ENCODE data around the gene KIAA1755.

Gene KIAA1755

GRCh38 chr20:38216746-38217595 lies 43.6 kb downstream of the KIAA1755 start:
- no peak for DNase-seq

DNA sequence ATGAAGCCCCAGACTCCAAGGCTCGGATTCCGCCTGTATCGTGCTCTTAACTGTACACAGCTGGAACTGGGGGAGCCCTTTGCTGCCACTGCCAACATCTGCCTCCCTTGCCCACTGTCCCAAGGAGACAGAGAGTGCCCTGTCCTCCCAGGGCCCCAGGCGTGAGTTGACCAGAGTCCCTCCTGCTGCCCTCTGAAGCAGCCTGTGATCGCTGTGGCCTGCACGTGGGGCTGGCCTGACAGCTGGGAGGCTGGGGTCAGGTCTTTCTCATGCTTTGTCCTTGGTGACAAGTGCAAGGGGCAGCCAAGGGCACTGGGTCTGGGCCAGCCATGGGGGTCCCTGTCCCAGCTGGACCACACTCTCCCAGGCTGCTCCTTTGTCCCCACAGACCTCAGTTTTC lies 44.3 kb downstream of the KIAA1755 start:
- DNase-seq = no peak

DNA sequence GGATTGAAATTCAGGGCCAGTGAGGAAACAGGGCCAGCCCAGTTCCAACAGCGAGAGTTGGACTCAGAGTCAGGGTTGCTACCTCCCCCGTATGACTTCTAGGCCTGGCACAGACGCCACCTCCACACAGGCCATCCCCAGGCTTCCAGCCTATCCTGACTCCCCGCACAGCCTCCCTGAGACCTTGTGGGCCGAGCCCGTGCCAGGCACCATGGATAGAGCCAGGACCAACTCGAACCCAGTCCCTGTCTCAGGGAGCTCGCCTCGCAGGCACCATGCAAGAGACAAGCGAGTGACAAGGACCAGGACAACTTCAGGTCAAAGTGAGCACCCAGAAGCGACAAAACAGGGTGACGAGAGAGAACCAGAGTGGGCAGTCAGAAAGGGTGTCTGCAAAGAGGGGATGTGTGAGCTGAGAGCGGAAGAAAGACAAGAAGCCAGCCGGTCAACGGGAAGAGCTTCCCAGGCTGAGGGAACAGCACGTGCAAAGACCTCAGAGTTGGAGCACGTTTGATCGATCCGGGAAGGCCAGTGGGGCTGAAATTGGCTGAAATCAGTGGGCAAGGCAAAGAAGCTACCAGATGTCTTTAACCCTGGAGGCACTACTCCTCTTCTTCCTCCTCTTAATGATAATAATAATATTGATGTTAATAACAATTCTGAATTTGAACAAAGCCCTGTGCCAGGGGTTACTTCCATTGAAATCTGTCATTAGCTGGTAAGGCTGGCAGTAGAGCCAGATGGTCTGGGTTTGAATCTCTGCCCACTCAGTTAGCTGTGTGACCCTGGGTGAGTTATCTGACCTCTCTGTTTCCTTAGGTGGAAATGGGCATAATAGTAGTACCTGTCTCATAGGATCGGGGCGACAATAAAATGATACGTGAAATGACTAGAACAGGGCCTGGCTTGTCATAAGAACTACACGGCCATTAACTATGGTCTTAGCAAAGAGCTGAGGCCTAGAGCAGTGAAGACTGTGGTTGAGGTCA lies 45.0 kb downstream of the KIAA1755 start:
- DNase-seq = no peak

DNA sequence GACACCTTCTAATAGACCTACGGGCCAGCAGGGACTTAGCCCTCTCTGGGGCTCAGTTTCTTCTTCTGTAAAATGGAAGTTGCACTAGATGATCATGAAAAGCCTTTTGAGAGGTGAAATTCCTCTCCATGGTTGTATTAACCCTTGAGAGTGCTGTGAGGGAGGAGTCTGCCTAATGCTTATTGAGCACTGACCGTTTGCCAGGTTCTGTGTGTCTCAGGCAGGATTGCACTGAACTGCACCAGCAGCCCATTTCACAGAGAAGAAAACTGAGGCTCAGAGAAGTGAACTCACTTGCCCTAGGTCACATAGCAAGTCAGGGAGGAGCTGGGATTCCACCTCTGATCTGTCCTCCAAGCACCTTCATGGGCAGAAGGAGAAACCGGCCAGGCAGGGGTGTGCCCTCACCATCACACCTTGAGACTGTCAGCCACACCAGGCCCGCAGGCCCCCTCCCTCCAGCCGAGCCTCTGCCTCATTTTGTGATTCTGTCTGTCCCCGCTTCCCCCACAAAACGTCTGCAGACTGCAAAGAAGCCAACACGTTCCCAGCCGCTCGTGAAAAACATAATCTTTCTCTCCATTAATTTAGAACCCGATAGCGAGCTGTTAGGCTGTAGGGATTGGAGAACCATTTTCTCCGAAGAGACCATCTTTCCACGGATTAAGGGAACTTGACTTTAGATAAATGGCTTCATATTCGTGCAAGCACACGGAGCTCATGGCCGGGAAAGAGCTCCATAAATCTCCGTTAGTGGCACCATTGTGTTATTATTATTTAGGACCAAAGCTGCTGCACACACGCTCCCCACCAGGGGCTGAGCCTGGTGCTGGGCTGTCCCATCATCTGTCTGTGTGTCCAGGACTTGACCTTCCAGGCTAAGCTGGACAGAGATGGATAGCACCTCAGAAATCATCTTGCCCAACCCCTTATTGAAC lies 46.0 kb downstream of the KIAA1755 start:
- no peak for DNase-seq

GRCh38 chr20:38213607-38213940 lies 47.0 kb downstream of the KIAA1755 start:
- no peak for DNase-seq

DNA sequence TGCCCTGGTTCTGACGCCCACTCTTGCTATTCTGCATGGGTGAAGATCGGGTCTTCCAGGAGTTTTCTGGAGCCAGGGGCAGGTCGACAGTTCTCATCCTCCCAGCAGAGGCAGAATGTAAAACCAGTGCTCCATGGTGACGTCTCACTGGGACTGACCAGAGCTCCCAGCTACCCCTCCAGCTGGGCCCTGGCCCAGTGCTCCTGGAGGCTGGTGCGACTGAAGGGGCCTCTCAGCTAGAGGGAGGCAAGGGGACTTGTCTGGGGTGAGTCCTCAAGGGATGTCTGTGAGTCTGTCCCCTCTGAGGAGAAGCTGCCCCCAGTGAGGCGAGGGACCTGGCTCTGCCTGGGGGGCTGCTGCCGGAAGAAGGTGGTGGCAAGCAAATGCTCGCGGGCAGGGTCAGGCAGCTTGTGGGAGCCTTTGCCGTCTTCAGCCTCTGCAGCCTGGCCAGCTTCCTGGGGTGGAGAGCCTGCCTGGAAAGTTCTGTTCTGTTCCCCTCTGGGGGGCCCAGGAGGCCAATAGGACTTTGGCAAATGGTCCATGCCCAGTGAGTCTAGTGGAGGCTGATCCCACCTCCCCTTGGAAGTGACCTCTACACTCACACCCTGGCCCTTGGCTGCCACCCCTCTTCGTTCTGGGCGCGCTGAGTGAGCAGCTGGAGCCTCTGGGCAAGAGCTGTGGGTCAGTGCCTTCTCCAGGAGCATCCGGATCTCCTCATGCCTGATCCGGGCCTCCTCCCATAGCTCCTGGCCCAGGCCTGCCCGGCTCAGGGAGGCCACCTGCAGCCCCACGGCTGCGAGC lies 47.5 kb downstream of the KIAA1755 start:
- DNase-seq = no peak

GRCh38 chr20:38211200-38212097 lies 49.1 kb downstream of the KIAA1755 start:
- DNase-seq = no peak

DNA sequence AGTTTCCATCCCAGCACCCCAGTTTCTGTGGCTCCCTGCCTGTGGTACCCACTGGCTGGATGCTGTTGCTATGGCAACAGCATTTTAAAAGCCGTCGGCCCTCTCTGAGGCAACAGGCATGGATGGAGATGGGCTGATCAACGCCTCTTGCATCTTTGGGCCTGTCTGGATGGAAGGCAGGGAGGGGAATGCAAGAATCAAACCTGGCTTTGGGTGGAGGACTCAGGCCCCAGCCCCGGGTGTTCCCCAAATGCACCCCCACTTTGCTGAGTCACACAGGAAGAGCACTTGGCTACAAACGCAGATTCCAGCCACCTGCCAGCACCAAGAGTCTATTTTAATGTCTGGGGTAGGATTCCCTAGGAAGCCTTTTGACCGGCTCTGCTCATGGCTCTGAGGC lies 49.8 kb downstream of the KIAA1755 start:
- no peak for DNase-seq

DNA sequence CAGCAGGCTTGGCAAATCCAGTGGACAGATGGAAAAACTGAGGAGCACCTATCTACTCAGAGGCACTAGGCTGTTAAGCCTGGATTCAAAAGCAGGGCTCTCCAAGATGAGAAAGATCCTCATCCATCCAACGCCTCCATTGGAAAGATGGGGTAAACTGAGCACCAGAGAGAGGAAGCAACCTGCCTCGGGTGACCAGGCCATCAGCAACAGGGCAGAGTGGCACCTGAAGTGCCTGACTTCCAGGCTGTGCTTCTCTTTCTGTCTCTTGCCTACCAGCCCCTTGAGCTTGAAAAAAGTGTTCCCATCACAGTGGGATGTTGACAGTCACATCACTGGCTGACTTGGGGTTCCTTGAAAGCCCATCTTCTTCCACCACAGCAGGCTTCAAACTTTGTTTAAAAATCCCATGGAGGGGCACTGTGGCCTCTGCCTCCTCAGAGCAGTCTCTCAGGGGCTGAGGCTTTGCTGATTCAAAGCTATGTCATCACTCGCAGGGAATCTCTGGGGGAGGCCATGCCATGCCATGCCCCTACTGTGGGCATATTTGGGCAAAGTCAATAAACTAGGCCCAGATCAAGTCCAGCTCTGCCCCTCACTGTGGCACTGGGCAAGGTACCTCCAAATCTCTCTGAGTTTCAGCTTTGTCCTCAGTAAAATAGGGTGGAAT lies 50.7 kb downstream of the KIAA1755 start:
- no peak for DNase-seq

DNA sequence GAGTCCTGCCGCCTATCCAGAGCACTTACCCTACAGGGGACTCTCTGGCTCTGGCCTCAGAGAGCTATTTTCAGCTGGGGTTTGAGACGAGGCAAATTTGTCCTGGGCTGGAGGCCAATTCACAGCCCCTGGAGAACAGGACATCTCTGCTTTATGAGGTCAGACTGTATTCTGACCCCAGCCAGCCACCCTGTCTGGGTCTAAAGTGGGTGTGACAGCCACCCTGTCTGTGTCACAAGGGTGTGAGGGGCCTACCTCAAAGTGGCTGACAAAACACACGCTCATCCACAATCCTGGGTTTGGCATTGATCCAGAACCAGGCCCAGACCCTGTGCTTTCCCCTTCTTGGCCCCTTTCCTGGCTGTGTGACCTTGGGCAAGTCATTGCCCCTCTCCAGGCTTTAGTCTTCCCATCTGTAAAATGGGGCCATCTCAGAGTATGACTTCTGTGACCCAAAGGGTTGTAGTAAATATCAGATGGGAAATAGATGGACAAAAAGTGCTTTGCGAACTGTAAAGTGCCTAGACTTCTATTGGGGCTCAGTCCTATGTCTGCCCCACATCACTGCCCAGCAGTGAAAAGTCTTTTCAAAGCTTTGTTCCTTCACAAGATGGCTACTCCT lies 51.4 kb downstream of the KIAA1755 start:
- DNase-seq = no peak

GRCh38 chr20:38208523-38208922 lies 52.0 kb downstream of the KIAA1755 start:
- no peak for DNase-seq

- DNase-seq = no peak
Observed at GRCh38 chr20:38208088-38208487, 52.4 kb downstream of the KIAA1755 start.

DNA sequence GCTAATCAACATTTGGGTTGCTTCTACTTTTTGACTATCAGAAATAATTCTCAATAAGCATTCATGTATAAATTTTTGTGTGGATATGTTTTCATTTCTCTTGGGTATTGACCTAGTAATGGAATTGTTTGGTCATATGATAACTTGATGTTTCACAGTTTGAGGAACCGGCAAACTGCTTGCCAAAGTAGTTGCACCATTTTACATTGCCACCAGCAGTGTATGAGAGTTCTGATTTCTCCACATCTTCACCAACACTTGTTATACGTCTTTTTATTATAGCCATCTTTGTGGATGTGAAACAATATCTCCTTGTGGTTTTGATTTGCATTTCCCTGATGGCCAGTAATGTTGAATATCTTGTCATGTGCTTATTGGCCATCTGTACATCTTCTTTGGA lies 52.9 kb downstream of the KIAA1755 start:
- DNase-seq = no peak

DNA sequence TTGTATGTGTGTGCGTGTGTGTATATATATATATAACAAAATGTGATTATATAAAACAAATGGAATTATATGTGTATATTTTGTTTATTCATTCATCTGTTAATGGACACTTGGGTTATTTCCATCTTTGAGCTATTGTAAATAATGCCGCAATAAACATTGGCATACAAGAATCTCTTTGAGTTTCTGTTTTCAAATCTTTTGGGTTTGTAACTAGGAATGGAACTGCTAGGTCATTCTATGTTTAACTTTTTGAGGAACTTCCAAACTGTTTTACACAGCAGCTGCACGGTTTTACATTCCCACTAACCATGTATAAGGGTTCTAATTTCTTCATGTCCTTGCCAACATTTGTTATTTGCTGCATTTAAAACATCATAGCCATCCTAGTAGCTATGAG lies 55.5 kb downstream of the KIAA1755 start:
- no peak for DNase-seq

GRCh38 chr20:38203981-38204357 lies 56.6 kb downstream of the KIAA1755 start:
- DNase-seq = no peak

GRCh38 chr20:38203337-38203980 lies 57.1 kb downstream of the KIAA1755 start:
- DNase-seq = no peak

GRCh38 chr20:38202982-38203293 lies 57.6 kb downstream of the KIAA1755 start:
- no peak for DNase-seq

- DNase-seq = no peak
Observed at GRCh38 chr20:38202153-38202981, 58.2 kb downstream of the KIAA1755 start.

GRCh38 chr20:38201356-38201755 lies 59.2 kb downstream of the KIAA1755 start:
- DNase-seq = no peak
